ENCODE data around the gene SYNGAP1. TPM values are rescaled to one million over a fixed set of nuclear protein-coding genes. Genes with fewer than 3 reads are reported as not detected.
"Not testable (repeated sequence)": the region's sequence is repeated elsewhere in the genome, so short reads cannot be mapped to it uniquely, and the experiment has no call there.

SYNGAP1 gene
- polyA plus RNA-seq, 3 donors from 2014 or later = 0.02 to 0.32 (median 0.20) TPM

- Mint-ChIP-seq H3K36me3 (no peaks in the 10 kb centered on the region), H3K27ac (peak overlapping the region; percentile 94 to 99 (median 96)), H3K9me3 (no peaks in the 10 kb centered on the region), H3K4me1 (peaks cover 28 to 30% of the 10 kb centered on the region in 2 donors), H3K27me3 (ENCODE audit: low read depth in 3 of 3) (peaks cover 7 to 8% (median 8%) of the 10 kb centered on the region in 3 donors), H3K4me3 (peak overlapping the region; percentile 50 to 89 (median 88))
- no peak for DNase-seq
Observed at GRCh38 chr6:33390767-33391277, 29.0 kb upstream of the SYNGAP1 start.

DNA sequence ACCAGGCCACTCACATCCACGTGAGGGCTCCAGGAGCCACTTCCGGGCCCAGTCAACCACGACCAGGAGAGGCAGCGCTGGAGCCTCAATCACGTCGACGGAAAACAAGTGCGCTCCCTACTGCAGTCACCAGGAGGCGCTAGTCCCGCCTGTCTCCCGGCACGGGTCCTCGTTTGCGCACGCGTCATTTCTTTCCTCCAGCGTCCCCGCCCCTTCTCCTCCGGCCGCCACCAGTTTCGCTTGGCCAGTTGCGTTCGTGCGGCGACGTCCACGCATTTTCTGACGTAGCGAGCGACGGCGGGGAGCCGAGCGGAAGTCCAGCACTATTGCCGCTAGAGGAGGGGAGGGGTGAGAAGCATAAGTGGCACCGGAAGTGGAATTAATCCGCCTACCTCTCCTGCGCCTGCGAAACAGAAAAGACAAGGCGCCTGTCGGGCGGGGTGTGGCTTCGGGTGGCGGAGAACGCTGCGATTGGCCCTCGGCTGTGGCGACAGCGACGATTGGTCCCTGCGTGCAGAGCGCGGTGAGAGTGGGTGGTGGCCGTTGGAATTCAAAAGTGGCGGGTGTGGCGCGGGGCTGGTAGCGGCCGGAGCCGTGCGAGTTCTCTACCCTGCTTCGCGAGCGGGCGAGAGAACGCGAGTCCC is 28.5 kb upstream of the SYNGAP1 start, which contains the start of gene KIFC1:
KIFC1 (plus strand) TSS at position 546 of the 644 bp plus-strand sequence. CDS start 163 bp downstream, outside the sequence.
- peak within 1 kb of the TSS; percentile 94 to 99 (median 96) for H3K27ac Mint-ChIP-seq
- H3K9me3 Mint-ChIP-seq = no peaks in the 10 kb centered on the region
- peak within 1 kb of the TSS; percentile 84 to 89 (median 88) for H3K4me3 Mint-ChIP-seq
- no peaks in the 10 kb centered on the region for H3K36me3 Mint-ChIP-seq
- peak; percentile 100 for DNase-seq
- peaks cover 28 to 30% of the 10 kb centered on the region in 2 donors for H3K4me1 Mint-ChIP-seq
- peaks cover 7 to 8% (median 8%) of the 10 kb centered on the region in 3 donors for H3K27me3 Mint-ChIP-seq (ENCODE audit: low read depth in 3 of 3)

GRCh38 chr6:33391922-33392594 is 27.8 kb upstream of the SYNGAP1 start:
- peak overlapping the region; percentile 84 to 89 (median 88) for H3K4me3 Mint-ChIP-seq
- no peaks in the 10 kb centered on the region for H3K9me3 Mint-ChIP-seq
- peak; percentile 27 to 45 (median 29) for DNase-seq
- H3K27me3 Mint-ChIP-seq (ENCODE audit: low read depth in 3 of 3) = peaks cover 7 to 8% (median 8%) of the 10 kb centered on the region in 3 donors
- H3K27ac Mint-ChIP-seq = peak overlapping the region; percentile 94 to 99 (median 96)
- H3K4me1 Mint-ChIP-seq = peaks cover 28 to 30% of the 10 kb centered on the region in 2 donors
- H3K36me3 Mint-ChIP-seq = no peaks in the 10 kb centered on the region

DNA sequence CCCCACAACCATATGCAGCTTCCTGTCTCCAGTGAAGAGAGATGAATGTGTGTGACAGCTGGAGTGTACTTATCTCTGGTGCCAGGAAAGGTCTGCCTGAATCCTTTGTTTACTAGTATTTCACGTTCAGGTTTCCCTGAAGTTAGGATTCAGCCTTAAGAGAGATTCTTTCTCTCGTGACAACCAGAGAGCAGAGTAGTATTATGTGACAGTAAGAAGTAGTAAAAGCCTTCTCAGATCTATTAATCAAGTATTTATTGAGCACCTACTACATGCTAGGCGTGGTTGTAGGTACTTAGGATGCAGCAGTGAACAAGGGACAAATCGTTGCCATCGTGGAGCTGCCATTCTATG is 27.3 kb upstream of the SYNGAP1 start:
- H3K27ac Mint-ChIP-seq = peak overlapping the region; percentile 94 to 99 (median 96)
- DNase-seq = no peak
- H3K36me3 Mint-ChIP-seq = no peaks in the 10 kb centered on the region
- peaks cover 28 to 30% of the 10 kb centered on the region in 2 donors for H3K4me1 Mint-ChIP-seq
- H3K27me3 Mint-ChIP-seq (ENCODE audit: low read depth in 3 of 3) = peaks cover 7 to 8% (median 8%) of the 10 kb centered on the region in 3 donors
- peak overlapping the region; percentile 84 to 89 (median 88) for H3K4me3 Mint-ChIP-seq
- no peaks in the 10 kb centered on the region for H3K9me3 Mint-ChIP-seq

- Mint-ChIP-seq H3K27ac (peak overlapping the region in 5 of 6 donors; percentile 17 to 98 (median 96)), H3K9me3 (no peaks in the 10 kb centered on the region), H3K27me3 (ENCODE audit: low read depth in 3 of 3) (peaks cover 7 to 8% (median 8%) of the 10 kb centered on the region in 3 donors), H3K4me3 (peak overlapping the region; percentile 9 to 89 (median 84)), H3K36me3 (no peaks in the 10 kb centered on the region), H3K4me1 (peaks cover 28 to 30% of the 10 kb centered on the region in 2 donors)
- DNase-seq = no peak
Observed at GRCh38 chr6:33392979-33393378, 26.9 kb upstream of the SYNGAP1 start.

DNA sequence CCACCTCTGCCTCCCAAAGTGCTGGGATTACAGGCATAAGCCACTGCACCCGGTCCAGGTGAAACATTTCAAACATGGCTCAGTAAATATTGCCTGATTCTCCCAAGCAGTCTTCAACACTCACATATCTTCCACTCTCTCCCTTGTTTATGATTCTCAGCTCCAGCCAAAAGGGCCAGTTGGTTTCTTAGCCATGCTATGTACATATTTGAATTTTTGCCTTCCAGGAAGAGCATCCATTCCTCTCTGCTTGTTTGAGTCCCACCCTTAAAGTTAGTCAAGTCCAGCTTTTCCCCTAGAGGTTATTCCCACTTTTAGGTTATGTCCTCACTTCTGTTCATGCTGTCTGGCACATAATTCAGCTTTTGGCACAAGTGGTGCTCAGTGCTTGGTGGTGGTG is 22.3 kb upstream of the SYNGAP1 start:
- Mint-ChIP-seq H3K27me3 (ENCODE audit: low read depth in 3 of 3) (peaks cover 0 to 4% (median 0%) of the 10 kb centered on the region in 3 donors), H3K4me1 (peaks cover 6% of the 10 kb centered on the region in 2 donors), H3K36me3 (no peaks in the 10 kb centered on the region), H3K9me3 (no peaks in the 10 kb centered on the region), H3K4me3 (no peak overlapping the region), H3K27ac (peak overlapping the region in 3 of 6 donors; percentile 3 to 44 (median 6))
- no peak for DNase-seq

GRCh38 chr6:33398601-33399000 is 21.3 kb upstream of the SYNGAP1 start:
- not testable (repeated sequence) for DNase-seq; H3K4me3 Mint-ChIP-seq; H3K36me3 Mint-ChIP-seq; H3K9me3 Mint-ChIP-seq; H3K4me1 Mint-ChIP-seq; H3K27me3 Mint-ChIP-seq (ENCODE audit: low read depth in 3 of 3)
- H3K27ac Mint-ChIP-seq = peak overlapping the region in 1 of 6 donors; percentile 17

GRCh38 chr6:33399881-33400280 is 20.0 kb upstream of the SYNGAP1 start:
- not testable (repeated sequence) for DNase-seq; H3K4me1 Mint-ChIP-seq; H3K9me3 Mint-ChIP-seq; H3K4me3 Mint-ChIP-seq; H3K36me3 Mint-ChIP-seq; H3K27me3 Mint-ChIP-seq (ENCODE audit: low read depth in 3 of 3)
- peak overlapping the region in 1 of 6 donors; percentile 23 for H3K27ac Mint-ChIP-seq

GRCh38 chr6:33404884-33405283 is 15.0 kb upstream of the SYNGAP1 start:
- H3K4me3 Mint-ChIP-seq = no peak overlapping the region
- peaks cover 5 to 6% (median 5%) of the 10 kb centered on the region in 3 donors for H3K27me3 Mint-ChIP-seq (ENCODE audit: low read depth in 3 of 3)
- H3K27ac Mint-ChIP-seq = peak overlapping the region in 3 of 6 donors; percentile 2 to 59 (median 18)
- H3K4me1 Mint-ChIP-seq = peaks cover 14 to 18% of the 10 kb centered on the region in 2 donors
- H3K36me3 Mint-ChIP-seq = no peaks in the 10 kb centered on the region
- no peaks in the 10 kb centered on the region for H3K9me3 Mint-ChIP-seq
- no peak for DNase-seq

DNA sequence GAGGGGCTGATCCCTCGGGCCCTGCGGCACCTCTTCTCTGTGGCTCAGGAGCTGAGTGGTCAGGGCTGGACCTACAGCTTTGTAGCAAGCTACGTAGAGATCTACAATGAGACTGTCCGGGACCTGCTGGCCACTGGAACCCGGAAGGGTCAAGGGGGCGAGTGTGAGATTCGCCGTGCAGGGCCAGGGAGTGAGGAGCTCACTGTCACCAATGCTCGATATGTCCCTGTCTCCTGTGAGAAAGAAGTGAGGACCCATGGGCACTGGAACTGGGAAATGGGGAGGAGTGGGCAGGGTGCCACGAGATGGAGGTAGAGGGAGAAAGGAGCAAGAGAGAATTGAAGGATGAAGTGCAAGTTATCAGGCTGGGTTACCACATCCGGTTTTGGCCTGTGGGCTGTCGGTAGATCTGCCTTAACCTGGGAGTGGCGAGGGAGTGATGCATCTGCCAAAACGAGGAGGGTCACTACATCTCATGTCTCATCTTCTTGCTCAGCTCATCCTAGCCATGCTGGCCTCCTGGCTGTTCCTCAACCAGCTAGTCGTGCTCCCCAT is 14.4 kb upstream of the SYNGAP1 start:
- Mint-ChIP-seq H3K9me3 (no peaks in the 10 kb centered on the region), H3K27ac (peak overlapping the region in 5 of 6 donors; percentile 59 to 88 (median 60)), H3K36me3 (no peaks in the 10 kb centered on the region), H3K4me1 (peaks cover 16 to 21% of the 10 kb centered on the region in 2 donors), H3K4me3 (peak overlapping the region in 3 of 5 donors; percentile 4 to 78 (median 63)), H3K27me3 (ENCODE audit: low read depth in 3 of 3) (peaks cover 6 to 9% (median 9%) of the 10 kb centered on the region in 3 donors)
- peak in 1 of 3 donors; percentile 39 for DNase-seq

DNA sequence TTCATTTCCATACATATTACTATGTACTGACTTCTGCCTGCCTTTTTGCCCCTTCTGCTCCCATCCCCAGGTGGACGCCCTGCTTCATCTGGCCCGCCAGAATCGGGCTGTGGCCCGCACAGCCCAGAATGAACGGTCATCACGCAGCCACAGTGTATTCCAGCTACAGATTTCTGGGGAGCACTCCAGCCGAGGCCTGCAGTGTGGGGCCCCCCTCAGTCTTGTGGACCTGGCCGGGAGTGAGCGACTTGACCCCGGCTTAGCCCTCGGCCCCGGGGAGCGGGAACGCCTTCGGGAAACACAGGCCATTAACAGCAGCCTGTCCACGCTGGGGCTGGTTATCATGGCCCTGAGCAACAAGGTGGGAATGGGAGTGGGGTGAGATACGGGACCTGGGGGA is 13.7 kb upstream of the SYNGAP1 start:
- H3K27ac Mint-ChIP-seq = peak overlapping the region in 3 of 6 donors; percentile 59 to 88 (median 82)
- peaks cover 16 to 21% of the 10 kb centered on the region in 2 donors for H3K4me1 Mint-ChIP-seq
- H3K4me3 Mint-ChIP-seq = no peak overlapping the region
- no peaks in the 10 kb centered on the region for H3K36me3 Mint-ChIP-seq
- DNase-seq = no peak
- H3K27me3 Mint-ChIP-seq (ENCODE audit: low read depth in 3 of 3) = peaks cover 8 to 12% (median 9%) of the 10 kb centered on the region in 3 donors
- H3K9me3 Mint-ChIP-seq = no peaks in the 10 kb centered on the region

DNA sequence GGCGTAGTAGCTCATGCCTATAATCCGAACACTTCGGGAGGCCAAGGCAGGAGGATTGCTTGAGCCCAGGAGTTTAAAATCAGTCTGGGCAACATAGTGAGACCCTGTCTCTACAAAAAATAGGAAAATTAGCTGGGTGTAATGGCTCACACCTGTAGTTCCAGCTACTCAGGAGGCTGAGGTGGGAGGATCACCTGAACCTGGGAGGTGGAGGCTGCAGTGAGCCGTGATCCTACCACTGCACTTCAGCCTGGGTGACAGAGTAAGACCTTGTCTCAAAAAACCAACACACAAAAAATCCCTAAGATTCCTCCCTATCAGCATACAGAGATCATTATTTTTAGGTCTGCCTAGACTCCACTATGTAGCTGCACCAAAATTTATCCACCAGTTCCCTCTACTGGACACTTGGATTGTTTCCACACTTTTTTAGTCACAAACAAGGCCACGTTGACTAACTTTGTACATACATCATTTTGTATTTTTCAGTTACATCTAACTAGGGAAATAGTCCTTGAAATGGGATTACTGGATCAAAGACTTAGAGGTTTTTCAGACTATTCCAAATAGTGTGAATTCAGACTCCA is 12.6 kb upstream of the SYNGAP1 start:
- H3K4me1 Mint-ChIP-seq = peaks cover 23 to 30% of the 10 kb centered on the region in 2 donors
- H3K27ac Mint-ChIP-seq = peak overlapping the region in 5 of 6 donors; percentile 23 to 99 (median 66)

DNA sequence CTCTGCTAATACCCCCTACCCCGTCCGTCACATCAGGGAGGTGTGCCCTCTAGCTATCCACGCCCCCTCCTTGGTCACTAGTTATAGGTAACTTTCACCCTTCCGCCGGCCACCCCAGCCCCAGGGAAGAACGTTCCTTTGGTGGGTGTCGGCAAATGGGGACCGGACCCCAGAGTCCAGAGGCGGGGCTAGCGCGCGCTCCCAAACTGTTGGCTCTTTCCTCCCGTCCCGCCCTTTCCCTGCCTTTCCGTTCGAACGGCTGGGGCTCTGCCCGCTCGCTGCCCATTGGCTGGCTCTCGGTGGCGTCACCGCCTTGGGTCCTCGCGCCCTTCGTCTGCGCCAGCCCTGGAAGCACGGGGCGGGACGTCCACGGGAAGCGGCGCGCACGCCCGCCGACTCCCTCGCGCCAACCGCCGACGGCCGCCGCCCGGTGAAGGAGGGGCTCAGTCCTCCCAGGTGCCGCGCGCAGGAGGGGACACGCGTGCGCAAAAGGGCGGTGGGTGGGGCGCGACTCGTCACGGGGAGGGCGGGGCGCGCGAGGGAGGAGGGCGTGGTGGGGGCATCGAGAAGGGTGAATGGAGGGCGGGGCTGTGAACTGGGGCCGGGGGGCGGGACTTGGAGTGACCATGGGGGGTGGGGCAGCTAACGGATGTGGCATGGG is 9.7 kb upstream of the SYNGAP1 start:
- H3K36me3 Mint-ChIP-seq = peaks cover 0 to 20% (median 3%) of the 10 kb centered on the region in 3 donors
- peak overlapping the region; percentile 97 to 99 (median 98) for H3K27ac Mint-ChIP-seq
- peak; percentile 98 to 99 (median 98) for DNase-seq
- peaks cover 43 to 53% of the 10 kb centered on the region in 2 donors for H3K4me1 Mint-ChIP-seq
- H3K4me3 Mint-ChIP-seq = peak overlapping the region; percentile 85 to 95 (median 91)
- peaks cover 7 to 22% (median 12%) of the 10 kb centered on the region in 3 donors for H3K27me3 Mint-ChIP-seq (ENCODE audit: low read depth in 3 of 3)
- no peaks in the 10 kb centered on the region for H3K9me3 Mint-ChIP-seq

More for the DNA sequence above, 12.6 kb upstream of the SYNGAP1 start:
- Mint-ChIP-seq H3K27me3 (ENCODE audit: low read depth in 3 of 3) (peaks cover 5 to 16% (median 12%) of the 10 kb centered on the region in 3 donors), H3K36me3 (no peaks in the 10 kb centered on the region), H3K4me3 (no peak overlapping the region), H3K9me3 (no peaks in the 10 kb centered on the region)
- no peak for DNase-seq
